Ramos (cell line): ENCODE measurements around the gene ZNF559.

ENCODE experiments used
- in situ Hi-C: fragments of 300-500 bp; cut with MboI; formaldehyde crosslinking; loops from one replicate; pipeline ENCODE4 v1.14.3; 2022; ENCODE audit warnings: low sequenced_read_pairs; ENCODE audit not compliant: unreplicated experiment

The ZNF559 gene

GRCh38 chr19:9348671-9349070 is 24.7 kb downstream of the ZNF559 start:
- in situ Hi-C loops: no loop called here

GRCh38 chr19:9352505-9352904 is 28.5 kb downstream of the ZNF559 start:
- in situ Hi-C loops: no loop called here

GRCh38 chr19:9353011-9353410 is 29.0 kb downstream of the ZNF559 start:
- in situ Hi-C loops: no loop called here

DNA sequence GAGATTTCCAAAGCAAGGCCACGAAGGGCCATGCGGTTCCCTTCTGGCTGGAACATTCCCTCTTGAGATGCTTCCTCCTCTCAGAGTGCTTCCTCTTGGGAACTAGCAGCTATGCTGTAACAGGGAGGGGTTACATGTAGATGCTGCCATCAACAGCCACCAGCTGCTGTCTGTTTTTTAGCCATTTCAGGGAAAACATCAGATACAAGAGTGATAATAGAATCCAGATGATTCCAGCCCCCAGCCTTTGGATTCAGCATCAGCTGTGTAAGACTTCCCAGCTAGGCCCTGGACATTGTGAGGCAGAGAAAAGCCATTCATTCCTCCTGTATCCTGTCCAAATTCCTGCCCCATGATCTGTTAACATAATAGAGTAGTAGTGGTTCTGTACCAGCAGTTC is 30.7 kb downstream of the ZNF559 start:
- in situ Hi-C loops: no loop called here

GRCh38 chr19:9362905-9363304 is 38.9 kb downstream of the ZNF559 start, which contains the start of gene ZNF177:
ZNF177 (plus strand) TSS chr19:9363013; CDS start chr19:9378312, 15,299 bp downstream.
- in situ Hi-C loops: no loop called here

DNA sequence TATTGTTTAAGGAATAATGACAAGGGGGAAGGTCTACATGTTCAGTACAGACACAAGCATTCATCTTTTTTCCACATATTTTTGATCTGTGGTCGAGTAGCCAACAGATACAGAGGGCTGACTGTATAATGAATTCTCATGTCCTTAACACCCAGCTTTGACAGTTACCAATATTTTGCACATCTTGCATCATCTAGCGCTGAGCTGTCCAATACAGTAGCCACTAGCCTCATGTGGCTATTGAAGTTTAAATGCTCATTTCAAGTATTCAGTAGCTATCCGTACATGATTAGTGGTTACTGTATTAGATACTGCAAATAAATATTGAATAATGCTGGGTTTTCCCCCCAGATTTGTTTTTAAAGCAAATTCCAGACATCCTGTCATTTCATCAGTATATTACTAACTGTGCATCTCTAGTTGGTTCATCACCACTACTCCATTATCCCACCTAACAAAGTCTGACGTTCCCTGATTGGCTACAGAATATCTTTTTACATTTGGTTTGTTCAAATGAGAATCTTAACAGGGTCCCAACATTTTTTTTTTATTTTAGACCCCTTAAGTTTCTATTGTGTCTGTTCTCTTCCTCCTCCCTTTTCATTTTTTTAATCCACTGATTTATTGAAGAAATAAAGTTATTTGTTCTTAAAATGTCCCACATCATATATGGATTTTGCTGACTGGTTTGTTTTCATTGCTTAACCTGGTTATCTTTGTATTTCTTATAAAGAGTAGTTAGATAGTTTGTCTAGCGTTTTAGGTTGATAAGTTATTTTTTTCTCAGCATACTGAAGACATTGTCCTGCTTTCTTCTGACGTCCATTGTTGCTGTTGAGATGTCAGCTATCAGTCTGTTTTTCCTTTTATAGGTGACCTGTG is 47.0 kb downstream of the ZNF559 start:
- in situ Hi-C loops: no loop called here

GRCh38 chr19:9381361-9381785 is 57.4 kb downstream of the ZNF559 start:
- in situ Hi-C loops: no loop called here
